K562 (cell line): ENCODE measurements around the gene MOGAT2. TPM values are rescaled to one million over a fixed set of nuclear protein-coding genes. Genes with fewer than 3 reads are reported as not detected.

Source experiments
- COPS2 ChIP-seq: fragments of 450-650 bp; conservative IDR thresholded peaks from 2 replicates; pipeline ENCODE4 v1.6.1; 2016; ENCODE audit warnings: mild to moderate bottlenecking, moderate library complexity
- EP400 ChIP-seq: fragments of 450-650 bp; IDR thresholded peaks from 2 replicates; pipeline ENCODE4 v1.6.1; 2017; ENCODE audit warnings: antibody characterized with exemption, mild to moderate bottlenecking, moderate library complexity
- GABPA ChIP-seq: fragments of 200-800 bp; sonication (Bioruptor generic); conservative IDR thresholded peaks from 2 replicates; pipeline ENCODE4 v1.6.1; 2016; ENCODE audit warnings: low read depth, missing genetic modification characterization, missing compliant biosample characterization
- POLR2H ChIP-seq: IDR thresholded peaks from 2 replicates; pipeline ENCODE4 v1.6.1; 2016; ENCODE audit warnings: missing genetic modification characterization, low read depth, mild to moderate bottlenecking, control low read depth, missing compliant biosample characterization, moderate library complexity
- SMARCA4 ChIP-seq: fragments of 450-650 bp; IDR thresholded peaks from 2 replicates; pipeline ENCODE4 v1.6.1; 2016
- TAF7 ChIP-seq: fragments of 450-650 bp; IDR thresholded peaks from 2 replicates; pipeline ENCODE4 v1.6.1; 2016; ENCODE audit warnings: missing genetic modification characterization, missing compliant biosample characterization
- XRCC3 ChIP-seq: fragments of 450-650 bp; IDR thresholded peaks from 2 replicates; pipeline ENCODE4 v1.6.1; 2017; ENCODE audit warnings: mild to moderate bottlenecking, moderate library complexity
- ZC3H4 ChIP-seq: sonication (generic); formaldehyde crosslinking; IDR thresholded peaks from 2 replicates; pipeline ENCODE4 v1.9.0; 2021; ENCODE audit warnings: missing genetic modification reagents, borderline replicate concordance
- ZNF175 ChIP-seq: fragments of 200-800 bp; sonication (Bioruptor generic); IDR thresholded peaks from 2 replicates; pipeline ENCODE4 v1.6.1; 2016; ENCODE audit warnings: low read depth, mild to moderate bottlenecking, missing genetic modification characterization, missing compliant biosample characterization
- ZNF76 ChIP-seq: fragments of 250-450 bp; sonication (Bioruptor Pico); IDR thresholded peaks from 2 replicates; pipeline ENCODE4 v1.4.0; 2020; ENCODE audit warnings: mild to moderate bottlenecking, moderate library complexity, borderline replicate concordance
- polyA plus RNA-seq, 8 experiments: library from polyadenylated mRNA; depleted of rRNA in 4 of 8; stranded (reverse) in 5 of 8; unstranded in 3 of 8; fragments of >200 nt; fragmentation: Nextera tagmentation in 2 of 8; fragmentation: Illumina TruSeq in 1 of 8; extraction: Ambion mirVana in 2 of 8; extraction: Trizol in 1 of 8; gene quantifications; 2 replicates each; pipeline versions ENCODE4 v1.2.1 to v1.2.3, GENCODE V29; 2011 to 2014; ENCODE audit warnings: inconsistent platforms in 1 of 8, missing spikeins in 1 of 8
- total RNA-seq, 7 experiments: library from RNA; depleted of rRNA in 6 of 7; stranded (reverse); fragments of >200 nt in 6 of 7; fragmentation: Illumina TruSeq in 2 of 7; extraction: Trizol in 2 of 7; gene quantifications; 2 replicates each; pipeline versions ENCODE4 v1.2.1 to v1.2.3, GENCODE V29; 2011 to 2021; ENCODE audit warnings: low replicate concordance in 1 of 7
- TF ChIP-seq, protein P1 (sequence below), 2 experiments: fragments of 250-450 bp in 1 of 2; fragments of 450-650 bp in 1 of 2; sonication (Bioruptor Pico) in 1 of 2; IDR thresholded peaks; 2 replicates each; pipeline versions ENCODE4 v1.6.1 to v1.8.0; 2016 to 2021; ENCODE audit warnings: mild to moderate bottlenecking in 2 of 2, moderate library complexity in 2 of 2, missing compliant biosample characterization in 1 of 2, missing genetic modification characterization in 1 of 2
- TF ChIP-seq, protein P2 (sequence below): fragments of 450-650 bp; IDR thresholded peaks from 2 replicates; pipeline ENCODE4 v1.7.1; 2018; ENCODE audit warnings: mild to moderate bottlenecking, low read depth; ENCODE audit not compliant: partially characterized antibody
- TF ChIP-seq, protein P3 (sequence below), 2 experiments: fragments of 450-650 bp; conservative IDR thresholded peaks; 2 replicates each; pipeline ENCODE4 v1.6.1; 2017; ENCODE audit warnings: mild to moderate bottlenecking in 2 of 2, moderate library complexity in 2 of 2
- TF ChIP-seq, protein P4 (sequence below): sonication (generic); formaldehyde crosslinking; IDR thresholded peaks from 2 replicates; pipeline ENCODE4 v1.5.0; 2020; ENCODE audit warnings: missing genetic modification reagents
- TF ChIP-seq, protein P5 (sequence below): fragments of 450-650 bp; IDR thresholded peaks from 2 replicates; pipeline ENCODE4 v1.6.1; 2017; ENCODE audit warnings: antibody characterized with exemption, mild to moderate bottlenecking

Gene MOGAT2
- total and polyA plus RNA-seq, 9 of the 15 experiments (the other 6 are each of a cell fraction or from before 2014, with no cell fraction given), result 0.09 TPM; not detected in 7

DNA sequence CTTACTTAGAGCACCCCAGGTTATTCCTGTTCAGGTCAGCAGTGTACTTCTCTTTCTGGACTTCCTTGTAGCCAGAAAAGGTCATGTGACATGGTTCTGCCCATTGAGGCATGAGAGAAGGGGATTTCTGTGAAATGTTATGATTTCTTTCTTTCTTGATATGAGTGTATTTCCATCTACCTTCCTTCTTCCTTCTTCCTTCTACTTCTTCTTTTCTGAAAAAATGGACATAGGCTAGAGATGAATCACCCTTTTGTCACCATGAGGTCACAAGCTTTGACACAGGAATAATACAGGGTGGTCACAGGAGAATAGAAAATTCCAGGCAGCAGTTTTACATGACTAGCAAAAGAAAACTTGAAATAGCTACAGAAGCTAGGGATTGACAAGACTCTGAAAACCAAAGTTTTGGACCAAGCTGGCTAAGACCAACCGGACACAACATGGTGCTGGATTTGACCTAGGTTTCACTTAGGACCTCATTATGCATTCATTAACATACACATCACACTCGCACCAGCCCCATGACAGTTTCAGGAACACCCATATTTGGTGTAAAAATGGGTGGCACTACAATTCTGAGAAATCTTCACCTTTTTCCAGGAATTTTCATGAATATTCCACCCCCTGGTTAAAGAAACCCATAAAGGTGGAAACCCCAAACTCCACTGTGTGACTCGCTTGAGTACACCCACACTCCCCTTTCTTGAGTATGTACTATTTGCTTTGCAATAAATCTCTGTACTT, 27.6 kb upstream of the MOGAT2 start (continued):
- TF ChIP-seq GABPA (tag) (peak; percentile 41; the same call in 1 of the 2 replicates), XRCC3 (no peak), TAF7 (tag) (no peak; the same call in 1 of the 2 replicates), SMARCA4 (peak; percentile 54; the same call in 1 of the 2 replicates), ZNF175 (CRISPR knock-in tag) (0 out of 2 replicates have a peak, but pooled peaks have one; percentile 24), EP400 (peak; percentile 56), ZNF76 (CRISPR knock-in tag) (no peak), POLR2H (tag) (peak; percentile 83; the same call in 1 of the 2 replicates), COPS2 (no peak), ZC3H4 (no peak)
- TF ChIP-seq, protein P1, sequence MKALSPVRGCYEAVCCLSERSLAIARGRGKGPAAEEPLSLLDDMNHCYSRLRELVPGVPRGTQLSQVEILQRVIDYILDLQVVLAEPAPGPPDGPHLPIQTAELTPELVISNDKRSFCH (CRISPR knock-in tag; IDR thresholded peaks at IDR 0.05), result no peak
- TF ChIP-seq, protein P1 (tag; IDR thresholded peaks at IDR 0.05), result 0 out of 2 replicates have a peak, but pooled peaks have one; percentile 17
- TF ChIP-seq, protein P2, sequence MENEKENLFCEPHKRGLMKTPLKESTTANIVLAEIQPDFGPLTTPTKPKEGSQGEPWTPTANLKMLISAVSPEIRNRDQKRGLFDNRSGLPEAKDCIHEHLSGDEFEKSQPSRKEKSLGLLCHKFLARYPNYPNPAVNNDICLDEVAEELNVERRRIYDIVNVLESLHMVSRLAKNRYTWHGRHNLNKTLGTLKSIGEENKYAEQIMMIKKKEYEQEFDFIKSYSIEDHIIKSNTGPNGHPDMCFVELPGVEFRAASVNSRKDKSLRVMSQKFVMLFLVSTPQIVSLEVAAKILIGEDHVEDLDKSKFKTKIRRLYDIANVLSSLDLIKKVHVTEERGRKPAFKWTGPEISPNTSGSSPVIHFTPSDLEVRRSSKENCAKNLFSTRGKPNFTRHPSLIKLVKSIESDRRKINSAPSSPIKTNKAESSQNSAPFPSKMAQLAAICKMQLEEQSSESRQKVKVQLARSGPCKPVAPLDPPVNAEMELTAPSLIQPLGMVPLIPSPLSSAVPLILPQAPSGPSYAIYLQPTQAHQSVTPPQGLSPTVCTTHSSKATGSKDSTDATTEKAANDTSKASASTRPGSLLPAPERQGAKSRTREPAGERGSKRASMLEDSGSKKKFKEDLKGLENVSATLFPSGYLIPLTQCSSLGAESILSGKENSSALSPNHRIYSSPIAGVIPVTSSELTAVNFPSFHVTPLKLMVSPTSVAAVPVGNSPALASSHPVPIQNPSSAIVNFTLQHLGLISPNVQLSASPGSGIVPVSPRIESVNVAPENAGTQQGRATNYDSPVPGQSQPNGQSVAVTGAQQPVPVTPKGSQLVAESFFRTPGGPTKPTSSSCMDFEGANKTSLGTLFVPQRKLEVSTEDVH, result no peak
- TF ChIP-seq, protein P3, sequence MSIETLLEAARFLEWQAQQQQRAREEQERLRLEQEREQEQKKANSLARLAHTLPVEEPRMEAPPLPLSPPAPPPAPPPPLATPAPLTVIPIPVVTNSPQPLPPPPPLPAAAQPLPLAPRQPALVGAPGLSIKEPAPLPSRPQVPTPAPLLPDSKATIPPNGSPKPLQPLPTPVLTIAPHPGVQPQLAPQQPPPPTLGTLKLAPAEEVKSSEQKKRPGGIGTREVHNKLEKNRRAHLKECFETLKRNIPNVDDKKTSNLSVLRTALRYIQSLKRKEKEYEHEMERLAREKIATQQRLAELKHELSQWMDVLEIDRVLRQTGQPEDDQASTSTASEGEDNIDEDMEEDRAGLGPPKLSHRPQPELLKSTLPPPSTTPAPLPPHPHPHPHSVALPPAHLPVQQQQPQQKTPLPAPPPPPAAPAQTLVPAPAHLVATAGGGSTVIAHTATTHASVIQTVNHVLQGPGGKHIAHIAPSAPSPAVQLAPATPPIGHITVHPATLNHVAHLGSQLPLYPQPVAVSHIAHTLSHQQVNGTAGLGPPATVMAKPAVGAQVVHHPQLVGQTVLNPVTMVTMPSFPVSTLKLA (conservative IDR thresholded peaks at IDR 0.05), result peak; percentile 21 to 38; a peak in 2 of 4 replicates
- TF ChIP-seq, protein P4, sequence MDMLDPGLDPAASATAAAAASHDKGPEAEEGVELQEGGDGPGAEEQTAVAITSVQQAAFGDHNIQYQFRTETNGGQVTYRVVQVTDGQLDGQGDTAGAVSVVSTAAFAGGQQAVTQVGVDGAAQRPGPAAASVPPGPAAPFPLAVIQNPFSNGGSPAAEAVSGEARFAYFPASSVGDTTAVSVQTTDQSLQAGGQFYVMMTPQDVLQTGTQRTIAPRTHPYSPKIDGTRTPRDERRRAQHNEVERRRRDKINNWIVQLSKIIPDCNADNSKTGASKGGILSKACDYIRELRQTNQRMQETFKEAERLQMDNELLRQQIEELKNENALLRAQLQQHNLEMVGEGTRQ (CRISPR knock-in tag), result peak; percentile 66
- TF ChIP-seq, protein P5, sequence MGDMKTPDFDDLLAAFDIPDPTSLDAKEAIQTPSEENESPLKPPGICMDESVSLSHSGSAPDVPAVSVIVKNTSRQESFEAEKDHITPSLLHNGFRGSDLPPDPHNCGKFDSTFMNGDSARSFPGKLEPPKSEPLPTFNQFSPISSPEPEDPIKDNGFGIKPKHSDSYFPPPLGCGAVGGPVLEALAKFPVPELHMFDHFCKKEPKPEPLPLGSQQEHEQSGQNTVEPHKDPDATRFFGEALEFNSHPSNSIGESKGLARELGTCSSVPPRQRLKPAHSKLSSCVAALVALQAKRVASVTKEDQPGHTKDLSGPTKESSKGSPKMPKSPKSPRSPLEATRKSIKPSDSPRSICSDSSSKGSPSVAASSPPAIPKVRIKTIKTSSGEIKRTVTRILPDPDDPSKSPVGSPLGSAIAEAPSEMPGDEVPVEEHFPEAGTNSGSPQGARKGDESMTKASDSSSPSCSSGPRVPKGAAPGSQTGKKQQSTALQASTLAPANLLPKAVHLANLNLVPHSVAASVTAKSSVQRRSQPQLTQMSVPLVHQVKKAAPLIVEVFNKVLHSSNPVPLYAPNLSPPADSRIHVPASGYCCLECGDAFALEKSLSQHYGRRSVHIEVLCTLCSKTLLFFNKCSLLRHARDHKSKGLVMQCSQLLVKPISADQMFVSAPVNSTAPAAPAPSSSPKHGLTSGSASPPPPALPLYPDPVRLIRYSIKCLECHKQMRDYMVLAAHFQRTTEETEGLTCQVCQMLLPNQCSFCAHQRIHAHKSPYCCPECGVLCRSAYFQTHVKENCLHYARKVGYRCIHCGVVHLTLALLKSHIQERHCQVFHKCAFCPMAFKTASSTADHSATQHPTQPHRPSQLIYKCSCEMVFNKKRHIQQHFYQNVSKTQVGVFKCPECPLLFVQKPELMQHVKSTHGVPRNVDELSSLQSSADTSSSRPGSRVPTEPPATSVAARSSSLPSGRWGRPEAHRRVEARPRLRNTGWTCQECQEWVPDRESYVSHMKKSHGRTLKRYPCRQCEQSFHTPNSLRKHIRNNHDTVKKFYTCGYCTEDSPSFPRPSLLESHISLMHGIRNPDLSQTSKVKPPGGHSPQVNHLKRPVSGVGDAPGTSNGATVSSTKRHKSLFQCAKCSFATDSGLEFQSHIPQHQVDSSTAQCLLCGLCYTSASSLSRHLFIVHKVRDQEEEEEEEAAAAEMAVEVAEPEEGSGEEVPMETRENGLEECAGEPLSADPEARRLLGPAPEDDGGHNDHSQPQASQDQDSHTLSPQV, result peak; percentile 68; the same call in 1 of the 2 replicates
